ENCODE data around the gene RIPOR3. TPM values are rescaled to one million over a fixed set of nuclear protein-coding genes. Genes with fewer than 3 reads are reported as not detected.

The RIPOR3 gene
- total and polyA plus RNA-seq, 9 of the 15 experiments (the other 6 are each of a cell fraction or from before 2014, with no cell fraction given), result 3.3 to 62.7 (median 21.4) TPM

- TF ChIP-seq PRDM10 (IDR thresholded peaks at IDR 0.05; ENCODE audit: partially characterized antibody) (no peak), SMARCA4 (IDR thresholded peaks at IDR 0.05) (0 out of 2 replicates have a peak, but pooled peaks have one; percentile 29), ZNF140 (CRISPR knock-in tag; IDR thresholded peaks at IDR 0.05) (no peak), MITF (IDR thresholded peaks at IDR 0.05) (no peak), MAFF (IDR thresholded peaks at IDR 0.05; ENCODE audit: low read length) (peak; percentile 69; the same call in 1 of the 2 replicates), ILF3 (IDR thresholded peaks at IDR 0.05; ENCODE audit: borderline replicate concordance) (no peak), ZBTB11 (CRISPR knock-in tag; IDR thresholded peaks at IDR 0.05) (peak in 1 of 3 experiments; percentile 70; a peak in 2 of 6 replicates), RCOR1 (IDR thresholded peaks at IDR 0.05; ENCODE audit: borderline replicate concordance in 1 of 2, low read depth in 2 of 2, low read length in 2 of 2) (0 out of 4 replicates have a peak, but pooled peaks of 1 of the 2 experiments have one; percentile 18), ZEB2 (IDR thresholded peaks at IDR 0.05) (peak; percentile 60; the same call in 1 of the 2 replicates), C11orf30 (IDR thresholded peaks at IDR 0.05; ENCODE audit: low read depth) (peak; percentile 86), EGR1 (conservative IDR thresholded peaks at IDR 0.05) (no peak), BCOR (IDR thresholded peaks at IDR 0.05) (0 out of 2 replicates have a peak, but pooled peaks have one; percentile 7), MAFK (IDR thresholded peaks at IDR 0.05; ENCODE audit: low read length) (peak; percentile 65)
Observed at GRCh38 chr20:50737352-50737751, 46.0 kb upstream of the RIPOR3 start (continued).

Data from K562 (cell line).